ENCODE data around the gene NALF2. TPM values are rescaled to one million over a fixed set of nuclear protein-coding genes. Genes with fewer than 3 reads are reported as not detected.

The NALF2 gene
- total RNA-seq, 2 donors from 2014 or later: not detected

DNA sequence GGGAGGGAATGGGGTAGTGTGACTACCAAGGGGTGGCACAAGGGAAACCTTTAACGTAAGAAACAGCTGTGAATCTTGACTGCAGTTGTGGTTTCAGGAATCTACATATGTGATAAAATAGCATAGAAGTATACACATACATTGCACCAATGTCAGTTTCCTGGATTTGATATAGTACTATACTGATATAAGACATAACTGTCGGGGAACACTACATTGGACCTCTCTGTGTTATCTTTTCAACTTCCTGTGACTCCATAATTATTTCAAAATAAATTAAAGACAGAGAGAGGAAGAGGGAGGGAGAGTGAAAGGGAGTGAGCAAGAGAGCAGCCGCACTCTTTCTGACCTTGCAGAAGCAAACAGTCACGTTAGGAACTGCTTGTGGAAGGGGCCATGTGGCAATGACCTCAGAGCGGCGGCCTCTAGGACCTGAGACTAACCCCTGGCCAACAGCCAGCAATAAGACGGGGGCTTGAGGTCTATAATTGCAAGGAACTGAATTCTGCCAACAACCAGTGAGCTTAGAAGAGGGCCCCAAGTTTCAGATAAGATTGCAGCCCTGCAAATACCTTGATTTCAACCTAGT lies 47.4 kb downstream of the NALF2 start:
- H3K9me3 ChIP-seq: no peaks in the 10 kb centered on the region
- TF ChIP-seq, protein P1, sequence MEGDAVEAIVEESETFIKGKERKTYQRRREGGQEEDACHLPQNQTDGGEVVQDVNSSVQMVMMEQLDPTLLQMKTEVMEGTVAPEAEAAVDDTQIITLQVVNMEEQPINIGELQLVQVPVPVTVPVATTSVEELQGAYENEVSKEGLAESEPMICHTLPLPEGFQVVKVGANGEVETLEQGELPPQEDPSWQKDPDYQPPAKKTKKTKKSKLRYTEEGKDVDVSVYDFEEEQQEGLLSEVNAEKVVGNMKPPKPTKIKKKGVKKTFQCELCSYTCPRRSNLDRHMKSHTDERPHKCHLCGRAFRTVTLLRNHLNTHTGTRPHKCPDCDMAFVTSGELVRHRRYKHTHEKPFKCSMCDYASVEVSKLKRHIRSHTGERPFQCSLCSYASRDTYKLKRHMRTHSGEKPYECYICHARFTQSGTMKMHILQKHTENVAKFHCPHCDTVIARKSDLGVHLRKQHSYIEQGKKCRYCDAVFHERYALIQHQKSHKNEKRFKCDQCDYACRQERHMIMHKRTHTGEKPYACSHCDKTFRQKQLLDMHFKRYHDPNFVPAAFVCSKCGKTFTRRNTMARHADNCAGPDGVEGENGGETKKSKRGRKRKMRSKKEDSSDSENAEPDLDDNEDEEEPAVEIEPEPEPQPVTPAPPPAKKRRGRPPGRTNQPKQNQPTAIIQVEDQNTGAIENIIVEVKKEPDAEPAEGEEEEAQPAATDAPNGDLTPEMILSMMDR (IDR thresholded peaks at IDR 0.05): no peak
- no peaks in the 10 kb centered on the region for H3K4me1 ChIP-seq (ENCODE audit: control insufficient read depth in 1 of 2, low read depth in 2 of 2)
- no peak for DNase-seq (ENCODE audit: low spot score)
- H3K4me3 ChIP-seq: no peak overlapping the region
- no peak for ATAC-seq (ENCODE audit: insufficient number of reproducible peaks, low FRiP score, low read depth)
- H3K27me3 ChIP-seq (replicated peaks; ENCODE audit: insufficient read depth): no peaks in the 10 kb centered on the region
- no peak overlapping the region for H3K27ac ChIP-seq
- H3K36me3 ChIP-seq: no peaks in the 10 kb centered on the region

DNA sequence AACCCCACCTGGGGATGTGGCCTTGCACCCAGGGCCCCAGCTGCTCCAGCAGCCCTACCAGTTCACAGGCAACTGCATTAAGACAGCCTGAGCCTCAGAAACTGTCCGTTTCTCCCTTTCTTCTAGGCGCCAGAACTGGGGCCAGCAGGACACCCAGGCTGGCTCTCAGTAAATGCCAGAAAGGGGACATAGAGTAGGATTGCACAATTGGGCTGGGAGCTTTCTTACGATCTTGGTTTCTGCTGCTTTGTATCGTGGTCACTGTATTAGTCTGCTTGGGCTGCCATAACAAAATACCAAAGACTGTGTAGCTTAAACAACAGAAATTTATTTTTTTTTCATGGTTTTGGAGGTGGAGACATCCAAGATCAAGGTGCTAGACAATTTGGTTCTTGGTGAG lies 48.4 kb downstream of the NALF2 start:
- no peaks in the 10 kb centered on the region for H3K4me1 ChIP-seq (ENCODE audit: control insufficient read depth in 1 of 2, low read depth in 2 of 2)
- no peaks in the 10 kb centered on the region for H3K36me3 ChIP-seq
- TF ChIP-seq, protein P1 (IDR thresholded peaks at IDR 0.05): no peak
- H3K27ac ChIP-seq: no peak overlapping the region
- H3K4me3 ChIP-seq: no peak overlapping the region
- DNase-seq (ENCODE audit: low spot score) (no peak), ATAC-seq (ENCODE audit: insufficient number of reproducible peaks, low FRiP score, low read depth) (no peak)
- no peaks in the 10 kb centered on the region for H3K9me3 ChIP-seq
- H3K27me3 ChIP-seq (replicated peaks; ENCODE audit: insufficient read depth): no peaks in the 10 kb centered on the region

Other genes with a start within 250 kb of the NALF2 start
- 1 to 10 TPM; 2.0 to 6.1 TPM for gene EDA, start 111.8 kb downstream of the NALF2 start, total RNA-seq